ENCODE data around the gene TTC33. TPM values are rescaled to one million over a fixed set of nuclear protein-coding genes. Genes with fewer than 3 reads are reported as not detected.

Gene TTC33
- total RNA-seq, 4 donors from 2014 or later: 8.5 to 11.8 (median 9.6) TPM

DNA sequence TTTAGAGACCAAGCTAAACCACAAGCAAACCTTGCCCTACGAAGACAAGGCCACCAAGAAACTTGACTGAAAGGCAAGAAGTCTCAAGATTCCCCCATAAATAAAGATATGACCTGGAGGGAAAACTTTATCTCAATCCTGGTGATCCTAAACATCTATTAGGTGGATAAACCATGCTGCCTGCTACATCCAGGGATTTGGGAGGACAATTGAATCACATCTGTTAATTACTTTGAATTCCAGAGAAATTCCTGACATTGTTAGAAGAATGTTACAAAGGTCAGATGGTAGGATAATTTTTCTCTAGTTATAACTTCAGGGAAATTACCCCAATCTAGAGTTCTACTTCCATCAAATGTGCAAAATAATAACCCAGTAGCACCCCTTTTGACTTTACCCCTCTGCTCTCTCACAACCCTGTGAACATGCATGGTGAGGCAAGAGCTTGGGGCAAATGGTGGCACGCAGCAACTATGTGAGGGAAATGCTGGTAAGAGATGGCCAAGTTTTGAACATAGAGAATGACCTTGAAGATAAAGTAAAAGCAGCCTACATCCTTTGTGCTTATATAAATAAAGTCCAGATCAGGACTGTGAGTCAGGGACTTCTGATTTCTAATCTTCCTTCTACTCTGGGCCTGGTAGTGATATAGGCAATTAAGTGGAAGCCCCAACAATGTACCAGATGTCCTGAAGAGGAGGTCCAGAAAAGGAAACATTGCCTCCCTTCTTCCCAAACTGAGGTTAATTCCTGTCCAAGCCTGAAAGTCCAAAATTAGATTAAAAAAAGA lies 133.1 kb downstream of the TTC33 start:
- H3K27me3 ChIP-seq: no peaks in the 10 kb centered on the region
- no peak for DNase-seq (ENCODE audit: low spot score in 2 of 2)
- H3K9me3 ChIP-seq: no peaks in the 10 kb centered on the region
- H3K36me3 ChIP-seq: no peaks in the 10 kb centered on the region
- H3K27ac ChIP-seq: no peak overlapping the region
- H3K4me1 ChIP-seq: no peaks in the 10 kb centered on the region
- 95% methylated on average over 2 of the region's 2 CpGs for WGBS
- H3K4me3 ChIP-seq: no peak overlapping the region
- TF ChIP-seq POLR2AphosphoS5 (IDR thresholded peaks at IDR 0.05): no peak
- no peak for TF ChIP-seq EP300 (IDR thresholded peaks at IDR 0.05)
- TF ChIP-seq POLR2A (IDR thresholded peaks at IDR 0.05): no peak
- TF ChIP-seq, protein P1, sequence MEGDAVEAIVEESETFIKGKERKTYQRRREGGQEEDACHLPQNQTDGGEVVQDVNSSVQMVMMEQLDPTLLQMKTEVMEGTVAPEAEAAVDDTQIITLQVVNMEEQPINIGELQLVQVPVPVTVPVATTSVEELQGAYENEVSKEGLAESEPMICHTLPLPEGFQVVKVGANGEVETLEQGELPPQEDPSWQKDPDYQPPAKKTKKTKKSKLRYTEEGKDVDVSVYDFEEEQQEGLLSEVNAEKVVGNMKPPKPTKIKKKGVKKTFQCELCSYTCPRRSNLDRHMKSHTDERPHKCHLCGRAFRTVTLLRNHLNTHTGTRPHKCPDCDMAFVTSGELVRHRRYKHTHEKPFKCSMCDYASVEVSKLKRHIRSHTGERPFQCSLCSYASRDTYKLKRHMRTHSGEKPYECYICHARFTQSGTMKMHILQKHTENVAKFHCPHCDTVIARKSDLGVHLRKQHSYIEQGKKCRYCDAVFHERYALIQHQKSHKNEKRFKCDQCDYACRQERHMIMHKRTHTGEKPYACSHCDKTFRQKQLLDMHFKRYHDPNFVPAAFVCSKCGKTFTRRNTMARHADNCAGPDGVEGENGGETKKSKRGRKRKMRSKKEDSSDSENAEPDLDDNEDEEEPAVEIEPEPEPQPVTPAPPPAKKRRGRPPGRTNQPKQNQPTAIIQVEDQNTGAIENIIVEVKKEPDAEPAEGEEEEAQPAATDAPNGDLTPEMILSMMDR (IDR thresholded peaks at IDR 0.05): no peak

DNA sequence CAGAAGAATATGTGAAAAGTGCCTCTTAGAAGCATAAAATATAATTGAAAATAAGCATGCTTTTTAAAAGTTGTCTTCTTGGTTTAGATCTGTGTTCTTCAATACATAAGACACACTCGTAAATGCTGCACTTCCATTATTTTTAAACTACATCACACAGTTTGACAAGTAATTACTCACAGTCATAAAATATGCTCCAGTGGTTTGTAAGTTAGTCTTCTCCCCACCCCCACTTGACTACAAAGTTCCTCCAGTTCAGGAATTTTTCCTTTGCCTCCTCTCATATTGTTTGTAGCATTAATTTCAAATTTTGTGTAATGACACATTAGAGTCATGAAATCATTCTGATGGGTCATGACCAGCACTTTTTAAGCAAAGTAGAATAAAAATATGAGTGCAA lies 136.3 kb downstream of the TTC33 start:
- Histone ChIP-seq H3K4me3 (no peak overlapping the region), H3K27me3 (no peaks in the 10 kb centered on the region), H3K27ac (no peak overlapping the region), H3K4me1 (peaks cover 3% of the 10 kb centered on the region), H3K9me3 (no peaks in the 10 kb centered on the region), H3K36me3 (no peaks in the 10 kb centered on the region)
- WGBS: 69% methylated on average over 1 of the region's 1 CpG
- no peak for TF ChIP-seq POLR2AphosphoS5 (IDR thresholded peaks at IDR 0.05)
- no peak for TF ChIP-seq EP300 (IDR thresholded peaks at IDR 0.05)
- no peak for TF ChIP-seq POLR2A (IDR thresholded peaks at IDR 0.05)
- TF ChIP-seq, protein P1 (IDR thresholded peaks at IDR 0.05): no peak
- no peak for DNase-seq (ENCODE audit: low spot score in 2 of 2)

GRCh38 chr5:40618926-40619325 lies 136.8 kb downstream of the TTC33 start:
- H3K27ac ChIP-seq: no peak overlapping the region
- no peaks in the 10 kb centered on the region for H3K9me3 ChIP-seq
- no peaks in the 10 kb centered on the region for H3K36me3 ChIP-seq
- H3K27me3 ChIP-seq: no peaks in the 10 kb centered on the region
- no peak for DNase-seq (ENCODE audit: low spot score in 2 of 2)
- peaks cover 3% of the 10 kb centered on the region for H3K4me1 ChIP-seq
- no peak overlapping the region for H3K4me3 ChIP-seq
- TF ChIP-seq POLR2AphosphoS5 (IDR thresholded peaks at IDR 0.05) (no peak), POLR2A (IDR thresholded peaks at IDR 0.05) (no peak), EP300 (IDR thresholded peaks at IDR 0.05) (no peak)
- TF ChIP-seq, protein P1 (IDR thresholded peaks at IDR 0.05): no peak
- 76% methylated on average over 2 of the region's 2 CpGs for WGBS

DNA sequence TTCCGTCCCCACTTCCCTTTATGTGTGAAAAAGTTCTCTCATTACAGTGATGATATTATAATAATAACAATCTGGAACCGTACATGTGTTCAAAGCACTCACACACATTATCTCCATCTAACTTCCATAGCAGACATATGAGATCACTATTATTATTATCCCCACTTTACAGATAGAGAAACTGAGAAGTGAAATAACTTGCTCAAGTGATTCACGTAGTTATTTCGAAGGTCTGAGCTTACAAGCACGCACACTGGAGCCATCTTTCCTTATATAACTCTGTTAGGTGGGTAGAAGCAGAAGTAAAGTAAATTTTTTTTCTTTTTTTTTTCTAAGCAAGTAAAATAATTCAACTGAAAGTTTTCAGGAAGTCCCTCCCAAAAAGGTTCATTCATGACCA lies 139.0 kb downstream of the TTC33 start:
- no peak for TF ChIP-seq POLR2AphosphoS5 (IDR thresholded peaks at IDR 0.05)
- TF ChIP-seq, protein P1 (IDR thresholded peaks at IDR 0.05): no peak
- H3K27me3 ChIP-seq: no peaks in the 10 kb centered on the region
- no peak overlapping the region for H3K27ac ChIP-seq
- H3K4me1 ChIP-seq: peaks cover 3% of the 10 kb centered on the region
- H3K36me3 ChIP-seq: no peaks in the 10 kb centered on the region
- no peaks in the 10 kb centered on the region for H3K9me3 ChIP-seq
- H3K4me3 ChIP-seq: no peak overlapping the region
- no peak for DNase-seq (ENCODE audit: low spot score in 2 of 2)
- WGBS: 81% methylated on average over 5 of the region's 5 CpGs

- Histone ChIP-seq H3K4me3 (no peak overlapping the region), H3K27me3 (no peaks in the 10 kb centered on the region), H3K27ac (no peak overlapping the region), H3K9me3 (no peaks in the 10 kb centered on the region), H3K36me3 (no peaks in the 10 kb centered on the region), H3K4me1 (peaks cover 3% of the 10 kb centered on the region)
- no peak for DNase-seq (ENCODE audit: low spot score in 2 of 2)
- 61% methylated on average over 4 of the region's 4 CpGs for WGBS
- TF ChIP-seq POLR2A (IDR thresholded peaks at IDR 0.05) (no peak), POLR2AphosphoS5 (IDR thresholded peaks at IDR 0.05) (no peak), EP300 (IDR thresholded peaks at IDR 0.05) (no peak)
- TF ChIP-seq, protein P1 (IDR thresholded peaks at IDR 0.05): no peak
Measured at GRCh38 chr5:40615586-40616170, 140.1 kb downstream of the TTC33 start.

Measured in suprapubic skin (tissue), 4 donors.